Measurements from ENCODE around the gene HMCN1.

- TF ChIP-seq YY1 (IDR thresholded peaks at IDR 0.05; ENCODE audit: insufficient read depth, insufficient read length) (no peak), ZNF274 (IDR thresholded peaks at IDR 0.05; ENCODE audit: low read depth, low read length) (no peak), SUZ12 (IDR thresholded peaks at IDR 0.05; ENCODE audit: extremely low read depth, insufficient read depth, insufficient read length) (no peak)
Observed at GRCh38 chr1:186191511-186191910, 457.3 kb downstream of the HMCN1 start.

All from NT2/D1 (cell line).